ENCODE results near the gene C6orf52.

GRCh38 chr6:10627800-10628199, 66.6 kb downstream of the C6orf52 start:
- TF ChIP-seq POLR2A (IDR thresholded peaks at IDR 0.05), result no peak
- TF ChIP-seq, protein P1, sequence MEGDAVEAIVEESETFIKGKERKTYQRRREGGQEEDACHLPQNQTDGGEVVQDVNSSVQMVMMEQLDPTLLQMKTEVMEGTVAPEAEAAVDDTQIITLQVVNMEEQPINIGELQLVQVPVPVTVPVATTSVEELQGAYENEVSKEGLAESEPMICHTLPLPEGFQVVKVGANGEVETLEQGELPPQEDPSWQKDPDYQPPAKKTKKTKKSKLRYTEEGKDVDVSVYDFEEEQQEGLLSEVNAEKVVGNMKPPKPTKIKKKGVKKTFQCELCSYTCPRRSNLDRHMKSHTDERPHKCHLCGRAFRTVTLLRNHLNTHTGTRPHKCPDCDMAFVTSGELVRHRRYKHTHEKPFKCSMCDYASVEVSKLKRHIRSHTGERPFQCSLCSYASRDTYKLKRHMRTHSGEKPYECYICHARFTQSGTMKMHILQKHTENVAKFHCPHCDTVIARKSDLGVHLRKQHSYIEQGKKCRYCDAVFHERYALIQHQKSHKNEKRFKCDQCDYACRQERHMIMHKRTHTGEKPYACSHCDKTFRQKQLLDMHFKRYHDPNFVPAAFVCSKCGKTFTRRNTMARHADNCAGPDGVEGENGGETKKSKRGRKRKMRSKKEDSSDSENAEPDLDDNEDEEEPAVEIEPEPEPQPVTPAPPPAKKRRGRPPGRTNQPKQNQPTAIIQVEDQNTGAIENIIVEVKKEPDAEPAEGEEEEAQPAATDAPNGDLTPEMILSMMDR (IDR thresholded peaks at IDR 0.05), result no peak
